Liver (tissue), 9 donors: ENCODE results near the gene DIP2A. TPM values are rescaled to one million over a fixed set of nuclear protein-coding genes. Genes with fewer than 3 reads are reported as not detected.

ENCODE experiments used
- DNase-seq: peaks from one replicate; pipeline ENCODE4 v3.0.0-alpha.2; 2017; ENCODE audit warnings: low spot score
- H3K27ac ChIP-seq, 2 donors: one replicate each; pipeline ENCODE4 v1.7.0; 2013; ENCODE audit warnings: inconsistent platforms in 2 of 2, low read length in 2 of 2, control low read depth in 1 of 2, low read depth in 1 of 2, mild to moderate bottlenecking in 1 of 2
- H3K27me3 ChIP-seq, 4 donors: one replicate each; pipeline versions ENCODE4 v1.6.1 to v1.7.0; 2013; ENCODE audit warnings: low read length in 3 of 4, inconsistent platforms in 1 of 4, mild to moderate bottlenecking in 1 of 4, moderate library complexity in 1 of 4; ENCODE audit not compliant: control insufficient read depth in 4 of 4, insufficient read depth in 4 of 4
- H3K36me3 ChIP-seq, 4 donors: one replicate each; pipeline versions ENCODE4 v1.6.1 to v1.7.0; 2013; ENCODE audit warnings: low read length in 3 of 4, mild to moderate bottlenecking in 3 of 4, low read depth in 1 of 4, moderate library complexity in 1 of 4; ENCODE audit not compliant: control insufficient read depth in 4 of 4, insufficient read depth in 3 of 4
- H3K4me1 ChIP-seq, 4 donors: one replicate each; pipeline versions ENCODE4 v1.6.1 to v1.7.0; 2013; ENCODE audit warnings: low read length in 3 of 4, mild to moderate bottlenecking in 3 of 4, moderate library complexity in 1 of 4; ENCODE audit not compliant: control insufficient read depth in 4 of 4, insufficient read depth in 4 of 4
- H3K4me3 ChIP-seq, 3 donors: one replicate each; pipeline versions ENCODE4 v1.6.1 to v1.7.0; 2013; ENCODE audit warnings: low read length in 3 of 3, control low read depth in 1 of 3, low read depth in 1 of 3, mild to moderate bottlenecking in 1 of 3
- H3K9ac ChIP-seq, 2 donors: one replicate each; pipeline ENCODE4 v1.7.0; 2013; ENCODE audit warnings: low read length in 2 of 2, mild to moderate bottlenecking in 2 of 2, moderate library complexity in 2 of 2, control low read depth in 1 of 2, low read depth in 1 of 2
- H3K9me3 ChIP-seq, 4 donors: one replicate each; pipeline versions ENCODE4 v1.6.1 to v1.7.0; 2013; ENCODE audit warnings: low read length in 3 of 4; ENCODE audit not compliant: control insufficient read depth in 4 of 4
- EGR1 ChIP-seq, 2 donors: IDR thresholded peaks; 2 replicates each; pipeline ENCODE4 v1.6.1; 2016 to 2018; ENCODE audit warnings: antibody characterized with exemption in 2 of 2, low read depth in 2 of 2
- FOXA1 ChIP-seq: IDR thresholded peaks from 2 replicates; pipeline ENCODE4 v1.6.1; 2016; ENCODE audit warnings: antibody characterized with exemption
- FOXA2 ChIP-seq: IDR thresholded peaks from 2 replicates; pipeline ENCODE4 v1.6.1; 2016; ENCODE audit warnings: antibody characterized with exemption
- GABPA ChIP-seq, 2 donors: IDR thresholded peaks in 1 of 2; conservative IDR thresholded peaks in 1 of 2; 2 replicates each; pipeline ENCODE4 v1.6.1; 2016; ENCODE audit warnings: antibody characterized with exemption in 2 of 2, mild to moderate bottlenecking in 1 of 2, moderate library complexity in 1 of 2
- HNF4A ChIP-seq, 2 donors: conservative IDR thresholded peaks; 2 replicates each; pipeline ENCODE4 v1.6.1; 2016; ENCODE audit warnings: antibody characterized with exemption in 2 of 2, mild to moderate bottlenecking in 2 of 2
- HNF4G ChIP-seq: IDR thresholded peaks from 2 replicates; pipeline ENCODE4 v1.6.1; 2016; ENCODE audit warnings: antibody characterized with exemption
- NR2F2 ChIP-seq: IDR thresholded peaks from 2 replicates; pipeline ENCODE4 v1.6.1; 2016; ENCODE audit warnings: antibody characterized with exemption
- RAD21 ChIP-seq, 2 donors: IDR thresholded peaks; 2 replicates each; pipeline ENCODE4 v1.6.1; 2016; ENCODE audit warnings: antibody characterized with exemption in 2 of 2, mild to moderate bottlenecking in 2 of 2
- RXRA ChIP-seq, 2 donors: IDR thresholded peaks; 2 replicates each; pipeline ENCODE4 v1.6.1; 2017 to 2018; ENCODE audit warnings: antibody characterized with exemption in 2 of 2, mild to moderate bottlenecking in 1 of 2
- SP1 ChIP-seq: IDR thresholded peaks from 2 replicates; pipeline ENCODE4 v1.6.1; 2018; ENCODE audit warnings: antibody characterized with exemption, mild to moderate bottlenecking
- TAF1 ChIP-seq: conservative IDR thresholded peaks from 2 replicates; pipeline ENCODE4 v1.6.1; 2016; ENCODE audit warnings: antibody characterized with exemption, mild to moderate bottlenecking
- YY1 ChIP-seq: IDR thresholded peaks from 2 replicates; pipeline ENCODE4 v1.6.1; 2016; ENCODE audit warnings: antibody characterized with exemption, mild to moderate bottlenecking
- WGBS: extraction: QIAGEN DNeasy Blood & Tissue Kit; methylation state at CpG from one replicate; pipeline ENCODE4 v1.1.7; 2013; 5-methylcytosine and 5-hydroxymethylcytosine counted together
- polyA plus RNA-seq, 2 donors: library from polyadenylated mRNA; stranded (reverse) in 1 of 2; unstranded in 1 of 2; fragments of 200-250 nt in 1 of 2; fragments of >200 nt in 1 of 2; fragmentation: Nextera tagmentation in 1 of 2; extraction: Ambion mirVana in 1 of 2; gene quantifications; one replicate each; pipeline versions ENCODE4 v1.2.1 to v1.2.3, GENCODE V29; 2013 to 2015
- total RNA-seq, 2 donors: library from RNA; depleted of rRNA; stranded (reverse); fragments of >200 nt; gene quantifications; one replicate each; pipeline ENCODE4 v1.2.3, GENCODE V29; 2014
- TF ChIP-seq, protein P1 (sequence below): fragments of 150-350 bp; IDR thresholded peaks from 2 replicates; pipeline ENCODE4 v1.5.1; 2017; ENCODE audit warnings: improper control_type of control experiment, low read depth, low read length; ENCODE audit not compliant: missing input control
- TF ChIP-seq, protein P2 (sequence below): IDR thresholded peaks from 2 replicates; pipeline ENCODE4 v1.6.1; 2016; ENCODE audit warnings: antibody characterized with exemption
- TF ChIP-seq, protein P3 (sequence below): IDR thresholded peaks from 2 replicates; pipeline ENCODE4 v1.6.1; 2016; ENCODE audit warnings: antibody characterized with exemption
- TF ChIP-seq, protein P4 (sequence below): IDR thresholded peaks from 2 replicates; pipeline ENCODE4 v1.6.1; 2016; ENCODE audit warnings: antibody characterized with exemption
- TF ChIP-seq, protein P5 (sequence below): IDR thresholded peaks from 2 replicates; pipeline ENCODE4 v1.6.1; 2016; ENCODE audit warnings: antibody characterized with exemption, mild to moderate bottlenecking
- donor health status: healthy.
- donor health status: healthy.
- donor health status: healthy.
- donor health status: healthy.
- donor health status: healthy.

The DIP2A gene
- total and polyA plus RNA-seq, 4 donors, result 3.8 to 21.7 (median 7.5) TPM

DNA sequence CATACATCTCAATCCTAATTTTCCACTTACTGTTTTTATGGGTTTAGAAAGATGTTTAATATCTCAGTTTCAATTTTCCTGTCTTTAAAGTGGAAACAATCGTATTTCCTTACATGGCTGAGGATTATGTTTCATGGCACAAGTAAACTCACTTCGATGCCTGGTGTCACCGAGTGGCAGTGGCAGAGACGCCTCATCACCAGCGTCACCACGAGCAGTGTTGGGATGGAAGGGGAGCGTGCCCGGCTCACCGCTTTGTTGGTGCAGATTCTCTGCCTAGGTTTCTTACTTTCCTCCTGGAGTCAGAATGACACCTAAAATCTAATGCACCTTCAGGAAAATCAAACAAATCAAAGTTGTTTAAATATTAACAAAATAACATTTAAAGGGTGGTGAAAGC is 48.2 kb upstream of the DIP2A start:
- Histone ChIP-seq H3K27me3 (no peaks in the 10 kb centered on the region), H3K27ac (no peak overlapping the region), H3K4me1 (no peaks in the 10 kb centered on the region), H3K9ac (no peak overlapping the region), H3K4me3 (no peak overlapping the region), H3K9me3 (no peaks in the 10 kb centered on the region), H3K36me3 (peaks cover 5 to 14% (median 8%) of the 10 kb centered on the region in 4 donors)
- TF ChIP-seq, protein P1, sequence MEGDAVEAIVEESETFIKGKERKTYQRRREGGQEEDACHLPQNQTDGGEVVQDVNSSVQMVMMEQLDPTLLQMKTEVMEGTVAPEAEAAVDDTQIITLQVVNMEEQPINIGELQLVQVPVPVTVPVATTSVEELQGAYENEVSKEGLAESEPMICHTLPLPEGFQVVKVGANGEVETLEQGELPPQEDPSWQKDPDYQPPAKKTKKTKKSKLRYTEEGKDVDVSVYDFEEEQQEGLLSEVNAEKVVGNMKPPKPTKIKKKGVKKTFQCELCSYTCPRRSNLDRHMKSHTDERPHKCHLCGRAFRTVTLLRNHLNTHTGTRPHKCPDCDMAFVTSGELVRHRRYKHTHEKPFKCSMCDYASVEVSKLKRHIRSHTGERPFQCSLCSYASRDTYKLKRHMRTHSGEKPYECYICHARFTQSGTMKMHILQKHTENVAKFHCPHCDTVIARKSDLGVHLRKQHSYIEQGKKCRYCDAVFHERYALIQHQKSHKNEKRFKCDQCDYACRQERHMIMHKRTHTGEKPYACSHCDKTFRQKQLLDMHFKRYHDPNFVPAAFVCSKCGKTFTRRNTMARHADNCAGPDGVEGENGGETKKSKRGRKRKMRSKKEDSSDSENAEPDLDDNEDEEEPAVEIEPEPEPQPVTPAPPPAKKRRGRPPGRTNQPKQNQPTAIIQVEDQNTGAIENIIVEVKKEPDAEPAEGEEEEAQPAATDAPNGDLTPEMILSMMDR, result no peak
- TF ChIP-seq FOXA1, result no peak
- no peak for TF ChIP-seq EGR1 (IDR thresholded peaks at IDR 0.05; ENCODE audit: low read depth in 2 of 2)
- TF ChIP-seq HNF4G, result no peak
- no peak for TF ChIP-seq YY1
- TF ChIP-seq FOXA2, result no peak
- TF ChIP-seq HNF4A (conservative IDR thresholded peaks at IDR 0.05), result no peak
- TF ChIP-seq, protein P2, sequence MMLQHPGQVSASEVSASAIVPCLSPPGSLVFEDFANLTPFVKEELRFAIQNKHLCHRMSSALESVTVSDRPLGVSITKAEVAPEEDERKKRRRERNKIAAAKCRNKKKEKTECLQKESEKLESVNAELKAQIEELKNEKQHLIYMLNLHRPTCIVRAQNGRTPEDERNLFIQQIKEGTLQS, result no peak
- TF ChIP-seq, protein P3, sequence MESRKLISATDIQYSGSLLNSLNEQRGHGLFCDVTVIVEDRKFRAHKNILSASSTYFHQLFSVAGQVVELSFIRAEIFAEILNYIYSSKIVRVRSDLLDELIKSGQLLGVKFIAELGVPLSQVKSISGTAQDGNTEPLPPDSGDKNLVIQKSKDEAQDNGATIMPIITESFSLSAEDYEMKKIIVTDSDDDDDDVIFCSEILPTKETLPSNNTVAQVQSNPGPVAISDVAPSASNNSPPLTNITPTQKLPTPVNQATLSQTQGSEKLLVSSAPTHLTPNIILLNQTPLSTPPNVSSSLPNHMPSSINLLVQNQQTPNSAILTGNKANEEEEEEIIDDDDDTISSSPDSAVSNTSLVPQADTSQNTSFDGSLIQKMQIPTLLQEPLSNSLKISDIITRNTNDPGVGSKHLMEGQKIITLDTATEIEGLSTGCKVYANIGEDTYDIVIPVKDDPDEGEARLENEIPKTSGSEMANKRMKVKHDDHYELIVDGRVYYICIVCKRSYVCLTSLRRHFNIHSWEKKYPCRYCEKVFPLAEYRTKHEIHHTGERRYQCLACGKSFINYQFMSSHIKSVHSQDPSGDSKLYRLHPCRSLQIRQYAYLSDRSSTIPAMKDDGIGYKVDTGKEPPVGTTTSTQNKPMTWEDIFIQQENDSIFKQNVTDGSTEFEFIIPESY, result no peak
- TF ChIP-seq SP1, result no peak
- DNase-seq, result no peak
- WGBS, result 97% methylated on average over 9 of the region's 9 CpGs

DNA sequence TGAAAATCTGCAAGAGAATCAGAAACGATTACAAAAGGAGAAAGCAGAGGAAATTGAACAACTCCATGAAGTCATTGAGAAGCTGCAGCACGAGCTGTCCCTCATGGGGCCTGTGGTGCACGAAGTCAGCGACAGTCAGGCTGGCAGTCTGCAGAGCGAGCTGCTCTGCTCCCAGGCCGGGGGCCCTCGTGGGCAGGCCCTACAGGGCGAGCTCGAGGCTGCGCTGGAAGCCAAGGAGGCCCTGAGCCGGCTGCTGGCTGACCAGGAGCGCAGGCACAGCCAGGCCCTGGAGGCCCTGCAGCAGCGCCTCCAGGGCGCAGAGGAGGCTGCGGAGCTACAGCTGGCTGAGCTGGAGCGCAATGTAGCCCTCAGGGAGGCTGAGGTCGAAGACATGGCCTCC is 47.5 kb upstream of the DIP2A start:
- DNase-seq, result no peak
- TF ChIP-seq HNF4A (conservative IDR thresholded peaks at IDR 0.05), result no peak
- TF ChIP-seq, protein P4, sequence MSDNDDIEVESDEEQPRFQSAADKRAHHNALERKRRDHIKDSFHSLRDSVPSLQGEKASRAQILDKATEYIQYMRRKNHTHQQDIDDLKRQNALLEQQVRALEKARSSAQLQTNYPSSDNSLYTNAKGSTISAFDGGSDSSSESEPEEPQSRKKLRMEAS, result no peak
- no peak for TF ChIP-seq FOXA1
- no peak for TF ChIP-seq NR2F2
- no peaks in the 10 kb centered on the region for H3K9me3 ChIP-seq
- H3K27ac ChIP-seq, result no peak overlapping the region
- 98% methylated on average over 17 of the region's 17 CpGs for WGBS
- H3K9ac ChIP-seq, result no peak overlapping the region
- H3K4me1 ChIP-seq, result no peaks in the 10 kb centered on the region
- H3K4me3 ChIP-seq, result no peak overlapping the region
- no peaks in the 10 kb centered on the region for H3K27me3 ChIP-seq
- H3K36me3 ChIP-seq, result peaks cover 5 to 18% (median 12%) of the 10 kb centered on the region in 4 donors

DNA sequence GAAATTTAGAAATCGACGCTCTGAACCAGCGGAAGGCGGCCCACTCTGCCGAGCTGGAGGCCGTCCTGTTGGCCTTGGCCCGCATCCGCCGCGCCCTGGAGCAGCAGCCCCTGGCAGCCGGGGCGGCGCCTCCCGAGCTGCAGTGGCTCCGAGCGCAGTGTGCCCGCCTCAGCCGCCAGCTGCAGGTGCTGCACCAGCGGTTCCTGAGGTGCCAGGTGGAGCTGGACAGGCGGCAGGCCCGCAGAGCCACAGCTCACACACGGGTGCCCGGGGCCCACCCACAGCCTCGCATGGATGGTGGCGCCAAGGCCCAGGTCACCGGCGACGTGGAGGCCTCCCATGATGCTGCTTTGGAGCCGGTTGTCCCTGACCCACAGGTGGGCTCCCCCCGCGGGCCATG is 47.0 kb upstream of the DIP2A start:
- Histone ChIP-seq H3K27ac (no peak overlapping the region), H3K36me3 (peaks cover 7 to 20% (median 14%) of the 10 kb centered on the region in 4 donors), H3K9ac (no peak overlapping the region), H3K27me3 (no peaks in the 10 kb centered on the region), H3K4me3 (no peak overlapping the region), H3K4me1 (no peaks in the 10 kb centered on the region), H3K9me3 (no peaks in the 10 kb centered on the region)
- DNase-seq, result no peak
- WGBS, result 97% methylated on average over 31 of the region's 31 CpGs
- TF ChIP-seq RAD21 (IDR thresholded peaks at IDR 0.05) (no peak), RXRA (IDR thresholded peaks at IDR 0.05) (no peak), HNF4A (conservative IDR thresholded peaks at IDR 0.05) (no peak), YY1 (no peak), GABPA (IDR thresholded peaks at IDR 0.05 in 1 of 2, conservative IDR thresholded peaks at IDR 0.05 in 1 of 2) (no peak), HNF4G (no peak), TAF1 (no peak), SP1 (no peak), EGR1 (IDR thresholded peaks at IDR 0.05; ENCODE audit: low read depth in 2 of 2) (no peak), FOXA1 (no peak)
- TF ChIP-seq, protein P2, result no peak
- TF ChIP-seq, protein P3, result no peak
- TF ChIP-seq, protein P5, sequence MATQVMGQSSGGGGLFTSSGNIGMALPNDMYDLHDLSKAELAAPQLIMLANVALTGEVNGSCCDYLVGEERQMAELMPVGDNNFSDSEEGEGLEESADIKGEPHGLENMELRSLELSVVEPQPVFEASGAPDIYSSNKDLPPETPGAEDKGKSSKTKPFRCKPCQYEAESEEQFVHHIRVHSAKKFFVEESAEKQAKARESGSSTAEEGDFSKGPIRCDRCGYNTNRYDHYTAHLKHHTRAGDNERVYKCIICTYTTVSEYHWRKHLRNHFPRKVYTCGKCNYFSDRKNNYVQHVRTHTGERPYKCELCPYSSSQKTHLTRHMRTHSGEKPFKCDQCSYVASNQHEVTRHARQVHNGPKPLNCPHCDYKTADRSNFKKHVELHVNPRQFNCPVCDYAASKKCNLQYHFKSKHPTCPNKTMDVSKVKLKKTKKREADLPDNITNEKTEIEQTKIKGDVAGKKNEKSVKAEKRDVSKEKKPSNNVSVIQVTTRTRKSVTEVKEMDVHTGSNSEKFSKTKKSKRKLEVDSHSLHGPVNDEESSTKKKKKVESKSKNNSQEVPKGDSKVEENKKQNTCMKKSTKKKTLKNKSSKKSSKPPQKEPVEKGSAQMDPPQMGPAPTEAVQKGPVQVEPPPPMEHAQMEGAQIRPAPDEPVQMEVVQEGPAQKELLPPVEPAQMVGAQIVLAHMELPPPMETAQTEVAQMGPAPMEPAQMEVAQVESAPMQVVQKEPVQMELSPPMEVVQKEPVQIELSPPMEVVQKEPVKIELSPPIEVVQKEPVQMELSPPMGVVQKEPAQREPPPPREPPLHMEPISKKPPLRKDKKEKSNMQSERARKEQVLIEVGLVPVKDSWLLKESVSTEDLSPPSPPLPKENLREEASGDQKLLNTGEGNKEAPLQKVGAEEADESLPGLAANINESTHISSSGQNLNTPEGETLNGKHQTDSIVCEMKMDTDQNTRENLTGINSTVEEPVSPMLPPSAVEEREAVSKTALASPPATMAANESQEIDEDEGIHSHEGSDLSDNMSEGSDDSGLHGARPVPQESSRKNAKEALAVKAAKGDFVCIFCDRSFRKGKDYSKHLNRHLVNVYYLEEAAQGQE, result no peak
